K562 (cell line): Measurements from ENCODE around the gene TMPRSS6. TPM values are rescaled to one million over a fixed set of nuclear protein-coding genes. Genes with fewer than 3 reads are reported as not detected.

Experiments used
- ATAC-seq: fragments of 200-7000 bp; cut with Tn5 transposase; 3 replicates; pipeline ENCODE4 v1.9.1; 2020; ENCODE audit warnings: moderate library complexity
- BruUV-seq: library from RNA; stranded (reverse); fragments of 400-500 nt; replicated peaks from 2 replicates; lab custom pipeline; 2021; lab: Mats Ljungman, UMichigan
- CTCF ChIA-PET: fragments of 300-600 bp; formaldehyde crosslinking; extraction: SDS; loops from one replicate; lab custom pipeline; 2021; ENCODE audit warnings: low intra/inter-chr PET ratio; lab: Yijun Ruan, JAX
- POLR2A ChIA-PET: fragments of 300-600, 350-650 bp; sonication (Branson Sonifier 250); formaldehyde crosslinking; extraction: SDS; loops from one replicate; lab custom pipeline; 2021; ENCODE audit warnings: antibody characterized with exemption, inconsistent platforms; lab: Yijun Ruan, JAX
- DNase-seq, 4 experiments: peaks; one replicate each; pipeline versions ENCODE4 v3.0.0 to v3.0.0-alpha.2; 2011 to 2018; ENCODE audit warnings: low spot score in 3 of 4, mixed read lengths in 3 of 4; ENCODE audit errors: extremely low read depth in 1 of 4
- FAIRE-seq: peaks from 2 replicates; lab custom pipeline; 2011; peaks lifted over from hg19 to GRCh38; lab: Jason Lieb, UNC
- H2AFZ ChIP-seq: 2 replicates; pipeline ENCODE4 v1.6.0; 2011; ENCODE audit warnings: low read depth, low read length, control low read depth, inconsistent platforms
- H3K27ac ChIP-seq: fragments of 200-600 bp; 3 replicates; pipeline ENCODE4 v1.8.0; 2011; ENCODE audit warnings: low read depth, mild to moderate bottlenecking, control low read depth, inconsistent platforms, low read length, moderate library complexity, mixed read lengths; ENCODE audit errors: extremely low read depth
- H3K27me3 ChIP-seq, 2 experiments: fragments of 300-600 bp in 1 of 2; 2 replicates in 1 of 2; 3 replicates in 1 of 2; pipeline versions ENCODE4 v1.6.0 to v1.8.0; 2011; ENCODE audit warnings: inconsistent platforms in 2 of 2, low read length in 2 of 2, mild to moderate bottlenecking in 1 of 2, mixed read lengths in 1 of 2, moderate library complexity in 1 of 2; ENCODE audit not compliant: control insufficient read depth in 2 of 2, insufficient read depth in 2 of 2
- H3K36me3 ChIP-seq: fragments of 300-600 bp; 3 replicates; pipeline ENCODE4 v1.8.0; 2011; ENCODE audit warnings: mild to moderate bottlenecking, low read length, inconsistent platforms; ENCODE audit not compliant: control insufficient read depth, insufficient read depth
- H3K4me1 ChIP-seq, 2 experiments: fragments of 200-600 bp in 1 of 2; replicated peaks in 1 of 2; 2 replicates in 1 of 2; 3 replicates in 1 of 2; pipeline versions ENCODE4 v1.5.1 to v1.8.0; 2011; ENCODE audit warnings: inconsistent platforms in 2 of 2, low read length in 2 of 2, mild to moderate bottlenecking in 1 of 2, mixed read lengths in 1 of 2, moderate library complexity in 1 of 2; ENCODE audit not compliant: control insufficient read depth in 2 of 2, insufficient read depth in 2 of 2
- H3K4me2 ChIP-seq: 2 replicates; pipeline ENCODE4 v1.6.1; 2011; ENCODE audit warnings: low read length, control low read depth, inconsistent platforms, mixed read lengths; ENCODE audit not compliant: insufficient read depth
- H3K4me3 ChIP-seq: fragments of 200-600 bp; sonication (generic), shearing (Covaris generic); 2 replicates; pipeline ENCODE4 v1.5.1; 2016; ENCODE audit warnings: control low read depth, inconsistent platforms
- H3K79me2 ChIP-seq: fragments of 200-600 bp; 3 replicates; pipeline ENCODE4 v1.8.0; 2011; ENCODE audit warnings: low read length, inconsistent platforms; ENCODE audit not compliant: control insufficient read depth, insufficient read depth
- H3K9ac ChIP-seq, 2 experiments: 2 replicates each; pipeline versions ENCODE4 v1.6.0 to v1.6.1; 2011; ENCODE audit warnings: low read depth in 2 of 2, low read length in 2 of 2, control low read depth in 1 of 2, inconsistent platforms in 1 of 2, mild to moderate bottlenecking in 1 of 2, mixed read lengths in 1 of 2; ENCODE audit not compliant: insufficient read depth in 1 of 2
- H3K9me1 ChIP-seq: one replicate; pipeline ENCODE4 v1.6.0; 2011; ENCODE audit warnings: inconsistent platforms, mild to moderate bottlenecking, low read length, moderate library complexity; ENCODE audit not compliant: control insufficient read depth, insufficient read depth
- H3K9me3 ChIP-seq: replicated peaks from 2 replicates; pipeline ENCODE4 v1.5.1; 2011; ENCODE audit warnings: low read depth, low read length, inconsistent platforms; ENCODE audit not compliant: control insufficient read depth, insufficient read depth
- H4K20me1 ChIP-seq: replicated peaks from 2 replicates; pipeline ENCODE4 v1.6.1; 2011; ENCODE audit warnings: low read length, inconsistent platforms, mixed read lengths; ENCODE audit not compliant: control insufficient read depth, insufficient read depth
- EWSR1 ChIP-seq: fragments of 450-650 bp; IDR thresholded peaks from 2 replicates; pipeline ENCODE4 v1.6.1; 2018; ENCODE audit warnings: borderline replicate concordance, mild to moderate bottlenecking, low read depth, moderate library complexity; ENCODE audit not compliant: partially characterized antibody
- HEY1 ChIP-seq: fragments of 250-450 bp; sonication (Bioruptor Pico); IDR thresholded peaks from 2 replicates; pipeline ENCODE4 v1.5.0; 2020; ENCODE audit warnings: mild to moderate bottlenecking, moderate library complexity, borderline replicate concordance
- PPARD ChIP-seq: fragments of 250-450 bp; sonication (Bioruptor Pico); IDR thresholded peaks from 2 replicates; pipeline ENCODE4 v1.8.0; 2022; ENCODE audit warnings: inconsistent platforms, mild to moderate bottlenecking, moderate library complexity
- RFX5 ChIP-seq: IDR thresholded peaks from 2 replicates; pipeline ENCODE4 v1.6.1; 2011; ENCODE audit warnings: low read depth, mild to moderate bottlenecking, improper control_type of control experiment, low read length
- SAP30 ChIP-seq: fragments of 200-600 bp; sonication (generic); IDR thresholded peaks from 2 replicates; pipeline ENCODE4 v1.6.1; 2012; ENCODE audit warnings: borderline replicate concordance, low read depth, mild to moderate bottlenecking, moderate library complexity, low read length, control low read depth, inconsistent platforms; ENCODE audit not compliant: insufficient read depth, poor library complexity, severe bottlenecking
- WGBS: fragments of 100-300 bp; shearing (Covaris generic); methylation state at CpG from one replicate; pipeline ENCODE4 v1.1.6; 2016; ENCODE audit warnings: low coverage, mixed read lengths; ENCODE audit not compliant: insufficient coverage; ENCODE audit errors: missing lambda C conversion rate; 5-methylcytosine and 5-hydroxymethylcytosine counted together
- in situ Hi-C: fragments of 300-500 bp; cut with MboI; formaldehyde crosslinking; loops from 4 replicates; pipeline ENCODE4 v1.15.0; 2018; ENCODE audit warnings: inconsistent platforms, mixed read lengths
- intact Hi-C: fragments of 100-400 bp; cut with micrococcal nuclease; formaldehyde crosslinking; loops from 2 replicates; pipeline ENCODE4 v1.14.2; 2022
- polyA plus RNA-seq, 8 experiments: library from polyadenylated mRNA; depleted of rRNA in 4 of 8; stranded (reverse) in 5 of 8; unstranded in 3 of 8; fragments of >200 nt; fragmentation: Nextera tagmentation in 2 of 8; fragmentation: Illumina TruSeq in 1 of 8; extraction: Ambion mirVana in 2 of 8; extraction: Trizol in 1 of 8; gene quantifications; 2 replicates each; pipeline versions ENCODE4 v1.2.1 to v1.2.3, GENCODE V29; 2011 to 2014; ENCODE audit warnings: inconsistent platforms in 1 of 8, missing spikeins in 1 of 8
- total RNA-seq, 7 experiments: library from RNA; depleted of rRNA in 6 of 7; stranded (reverse); fragments of >200 nt in 6 of 7; fragmentation: Illumina TruSeq in 2 of 7; extraction: Trizol in 2 of 7; gene quantifications; 2 replicates each; pipeline versions ENCODE4 v1.2.1 to v1.2.3, GENCODE V29; 2011 to 2021; ENCODE audit warnings: low replicate concordance in 1 of 7
- TF ChIP-seq, protein P1 (sequence below): fragments of 450-650 bp; IDR thresholded peaks from 2 replicates; pipeline ENCODE4 v1.6.1; 2016; ENCODE audit warnings: missing biosample characterization, missing genetic modification characterization

The TMPRSS6 gene
- total and polyA plus RNA-seq, 9 of the 15 experiments (the other 6 are each of a cell fraction or from before 2014, with no cell fraction given), result 0.03 TPM; not detected in 8

DNA sequence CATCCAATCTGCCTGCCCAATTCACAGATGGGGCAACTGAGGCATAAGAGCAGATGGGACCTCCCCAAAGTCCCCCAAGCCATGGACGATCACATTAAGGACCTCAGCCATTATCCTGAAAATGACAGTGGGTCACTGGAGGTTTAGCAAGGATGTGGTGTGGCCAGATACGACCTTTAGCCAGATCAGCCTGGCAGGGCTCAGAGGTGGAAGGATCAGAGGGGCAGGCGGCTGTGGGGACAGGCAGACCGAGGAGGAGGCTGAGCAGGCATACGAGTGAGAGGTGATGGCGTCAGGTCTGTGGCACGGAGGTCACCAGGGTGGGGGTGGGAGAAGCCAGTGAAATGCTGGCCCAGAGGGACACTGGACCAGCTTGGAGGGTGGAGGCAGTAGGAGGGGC lies 14.1 kb upstream of the TMPRSS6 start:
- Histone ChIP-seq H3K9me1 (no peaks in the 10 kb centered on the region), H4K20me1 (no peaks in the 10 kb centered on the region), H3K9me3 (no peaks in the 10 kb centered on the region), H3K4me3 (no peak overlapping the region), H3K79me2 (no peaks in the 10 kb centered on the region), H3K27ac (no peak overlapping the region), H3K4me2 (no peak overlapping the region), H2AFZ (no peak overlapping the region), H3K36me3 (no peaks in the 10 kb centered on the region), H3K9ac (no peak overlapping the region), H3K4me1 (no peaks in the 10 kb centered on the region; a peak in 2 of 5 replicates), H3K27me3 (peaks cover 2 to 15% of the 10 kb centered on the region in 2 experiments; a peak in 2 of 5 replicates)
- intact Hi-C loops, result no loop called here
- ChIA-PET CTCF (no interaction called here), POLR2A (no interaction called here)
- DNase-seq (peak in 2 of 4 experiments; percentile 21 to 32), ATAC-seq (no peak), FAIRE-seq (no peak)
- no TSS peak for BruUV-seq
- WGBS, result 0% methylated on average over 4 of the region's 7 CpGs
- TF ChIP-seq RFX5 (no peak), EWSR1 (no peak), SAP30 (no peak), HEY1 (CRISPR knock-in tag) (no peak), PPARD (CRISPR knock-in tag) (no peak)
- TF ChIP-seq, protein P1, sequence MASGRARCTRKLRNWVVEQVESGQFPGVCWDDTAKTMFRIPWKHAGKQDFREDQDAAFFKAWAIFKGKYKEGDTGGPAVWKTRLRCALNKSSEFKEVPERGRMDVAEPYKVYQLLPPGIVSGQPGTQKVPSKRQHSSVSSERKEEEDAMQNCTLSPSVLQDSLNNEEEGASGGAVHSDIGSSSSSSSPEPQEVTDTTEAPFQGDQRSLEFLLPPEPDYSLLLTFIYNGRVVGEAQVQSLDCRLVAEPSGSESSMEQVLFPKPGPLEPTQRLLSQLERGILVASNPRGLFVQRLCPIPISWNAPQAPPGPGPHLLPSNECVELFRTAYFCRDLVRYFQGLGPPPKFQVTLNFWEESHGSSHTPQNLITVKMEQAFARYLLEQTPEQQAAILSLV (tag), result no peak
- in situ Hi-C loops, result no loop called here
